HepG2 (cell line): Measurements from ENCODE around the gene KLC4. TPM values are rescaled to one million over a fixed set of nuclear protein-coding genes. Genes with fewer than 3 reads are reported as not detected.

Source experiments
- ARID4A ChIP-seq: sonication (generic); formaldehyde crosslinking; IDR thresholded peaks from 2 replicates; pipeline ENCODE4 v1.5.0; 2020; ENCODE audit warnings: mild to moderate bottlenecking, missing genetic modification reagents, borderline replicate concordance
- FOXJ3 ChIP-seq: sonication (generic); formaldehyde crosslinking; IDR thresholded peaks from 2 replicates; pipeline ENCODE4 v1.4.0; 2020; ENCODE audit warnings: missing genetic modification reagents, mild to moderate bottlenecking, borderline replicate concordance
- GRHL1 ChIP-seq: sonication (generic); formaldehyde crosslinking; conservative IDR thresholded peaks from 2 replicates; pipeline ENCODE4 v1.8.0; 2022; ENCODE audit warnings: missing genetic modification reagents
- HMGA1 ChIP-seq: sonication (generic); formaldehyde crosslinking; conservative IDR thresholded peaks from 2 replicates; pipeline ENCODE4 v1.4.0; 2020; ENCODE audit warnings: missing genetic modification reagents
- HOXD1 ChIP-seq: sonication (generic); formaldehyde crosslinking; IDR thresholded peaks from 2 replicates; pipeline ENCODE4 v1.5.0; 2020; ENCODE audit warnings: missing genetic modification reagents
- NFE2 ChIP-seq: sonication (generic); formaldehyde crosslinking; IDR thresholded peaks from 2 replicates; pipeline ENCODE4 v1.4.0; 2020; ENCODE audit warnings: missing genetic modification reagents
- NPAS2 ChIP-seq: sonication (generic); formaldehyde crosslinking; IDR thresholded peaks from 2 replicates; pipeline ENCODE4 v1.8.0; 2022; ENCODE audit warnings: mild to moderate bottlenecking, missing genetic modification reagents, borderline replicate concordance
- NRL ChIP-seq: sonication (generic); formaldehyde crosslinking; IDR thresholded peaks from 2 replicates; pipeline ENCODE4 v1.5.0; 2020; ENCODE audit warnings: missing genetic modification reagents, mild to moderate bottlenecking, moderate library complexity, borderline replicate concordance
- PHF8 ChIP-seq: sonication (generic); formaldehyde crosslinking; IDR thresholded peaks from 2 replicates; pipeline ENCODE4 v1.5.0; 2020; ENCODE audit warnings: missing genetic modification reagents
- PITX1 ChIP-seq: sonication (generic); formaldehyde crosslinking; IDR thresholded peaks from 2 replicates; pipeline ENCODE4 v1.5.1; 2020; ENCODE audit warnings: mild to moderate bottlenecking, missing genetic modification reagents
- POLR2AphosphoS5 ChIP-seq: IDR thresholded peaks from 2 replicates; pipeline ENCODE4 v1.6.1; 2012; ENCODE audit warnings: low read depth, low read length
- POLR2G ChIP-seq: fragments of 200-400 bp; formaldehyde crosslinking; IDR thresholded peaks from 2 replicates; pipeline ENCODE4 v1.6.1; 2018; ENCODE audit warnings: mild to moderate bottlenecking, low read depth, low read length, moderate library complexity
- SRSF9 ChIP-seq: fragments of 200-400 bp; formaldehyde crosslinking; IDR thresholded peaks from 2 replicates; pipeline ENCODE4 v1.6.1; 2018; ENCODE audit warnings: borderline replicate concordance, mild to moderate bottlenecking, low read depth, low read length; ENCODE audit not compliant: insufficient read depth, poor library complexity, severe bottlenecking
- ZBTB1 ChIP-seq: sonication (generic); formaldehyde crosslinking; IDR thresholded peaks from 2 replicates; pipeline ENCODE4 v1.4.0; 2020; ENCODE audit warnings: missing genetic modification reagents, borderline replicate concordance
- ZBTB38 ChIP-seq: sonication (generic); formaldehyde crosslinking; IDR thresholded peaks from 2 replicates; pipeline ENCODE4 v1.5.1; 2020; ENCODE audit warnings: mild to moderate bottlenecking, missing genetic modification reagents
- ZMAT3 ChIP-seq: sonication (generic); formaldehyde crosslinking; conservative IDR thresholded peaks from 2 replicates; pipeline ENCODE4 v1.7.0; 2021; ENCODE audit warnings: missing genetic modification reagents
- ZNF138 ChIP-seq: sonication (generic); formaldehyde crosslinking; IDR thresholded peaks from 2 replicates; pipeline ENCODE4 v1.5.0; 2020; ENCODE audit warnings: mild to moderate bottlenecking, low read depth, missing genetic modification reagents
- ZNF224 ChIP-seq: sonication (generic); formaldehyde crosslinking; IDR thresholded peaks from 2 replicates; pipeline ENCODE4 v1.5.0; 2020; ENCODE audit warnings: mild to moderate bottlenecking, missing genetic modification reagents
- ZNF282 ChIP-seq: fragments of 450-650 bp; IDR thresholded peaks from 2 replicates; pipeline ENCODE4 v1.6.1; 2018; ENCODE audit not compliant: partially characterized antibody
- ZNF414 ChIP-seq: sonication (generic); formaldehyde crosslinking; IDR thresholded peaks from 2 replicates; pipeline ENCODE4 v1.5.0; 2020; ENCODE audit warnings: missing genetic modification reagents
- ZNF530 ChIP-seq: sonication (generic); formaldehyde crosslinking; IDR thresholded peaks from 2 replicates; pipeline ENCODE4 v1.5.0; 2020; ENCODE audit warnings: low read depth, mild to moderate bottlenecking, missing genetic modification reagents
- ZNF543 ChIP-seq: sonication (generic); formaldehyde crosslinking; IDR thresholded peaks from 2 replicates; pipeline ENCODE4 v1.4.0; 2020; ENCODE audit warnings: mild to moderate bottlenecking, missing genetic modification reagents
- ZNF660 ChIP-seq: sonication (generic); formaldehyde crosslinking; IDR thresholded peaks from 2 replicates; pipeline ENCODE4 v1.5.1; 2020; ENCODE audit warnings: mild to moderate bottlenecking, low read depth, missing genetic modification reagents, borderline replicate concordance
- ZNF788 ChIP-seq: sonication (generic); formaldehyde crosslinking; IDR thresholded peaks from 2 replicates; pipeline ENCODE4 v1.5.0; 2020; ENCODE audit warnings: mild to moderate bottlenecking, missing genetic modification reagents, borderline replicate concordance
- polyA plus RNA-seq, 8 experiments: library from polyadenylated mRNA; depleted of rRNA in 3 of 8; stranded (reverse) in 7 of 8; unstranded in 1 of 8; fragments of >200 nt; fragmentation: Illumina TruSeq in 4 of 8; extraction: Trizol in 4 of 8; gene quantifications; 2 replicates each; pipeline versions ENCODE4 v1.2.1 to v1.2.3, GENCODE V29; 2011 to 2016; ENCODE audit warnings: low read depth in 4 of 8, missing spikeins in 1 of 8, mixed read lengths in 1 of 8; ENCODE audit not compliant: insufficient read depth in 1 of 8
- total RNA-seq, 5 experiments: library from RNA; depleted of rRNA; stranded (reverse); fragments of >200 nt; fragmentation: Illumina TruSeq; extraction: Trizol; gene quantifications; 2 replicates each; pipeline ENCODE4 v1.2.3, GENCODE V29; 2016; ENCODE audit warnings: low read depth in 1 of 5

Gene KLC4
- total and polyA plus RNA-seq, 2 of the 13 experiments (the other 11 are each of a cell fraction or from before 2014, with no cell fraction given) = 45.4 to 70.4 TPM

GRCh38 chr6:43021270-43022047, 38.0 kb upstream of the KLC4 start, which contains the start of gene RRP36 (continued):
- no peak for TF ChIP-seq ZNF282
- TF ChIP-seq PHF8 = peak; percentile 82
- peak; percentile 25; the same call in 1 of the 2 replicates for TF ChIP-seq ZNF788
- TF ChIP-seq SRSF9 = no peak
- peak; percentile 81 for TF ChIP-seq ARID4A (CRISPR knock-in tag)
- TF ChIP-seq ZNF660 (CRISPR knock-in tag) = no peak
- no peak for TF ChIP-seq GRHL1
- TF ChIP-seq ZNF530 (CRISPR knock-in tag) = no peak
- TF ChIP-seq POLR2G = peak; percentile 95
- no peak for TF ChIP-seq PITX1 (CRISPR knock-in tag)
- TF ChIP-seq NRL (CRISPR knock-in tag) = peak; percentile 41; the same call in 1 of the 2 replicates
- TF ChIP-seq ZNF138 (CRISPR knock-in tag) = no peak
- 0 out of 2 replicates have a peak, but pooled peaks have one; percentile 36 for TF ChIP-seq ZNF224
- TF ChIP-seq ZMAT3 (CRISPR knock-in tag) = peak; percentile 60; the same call in 1 of the 2 replicates
- peak; percentile 40; the same call in 1 of the 2 replicates for TF ChIP-seq FOXJ3 (CRISPR knock-in tag)
- no peak for TF ChIP-seq ZNF543 (CRISPR knock-in tag)
- no peak for TF ChIP-seq NFE2 (CRISPR knock-in tag)
- no peak for TF ChIP-seq NPAS2 (CRISPR knock-in tag)
- peak; percentile 81 for TF ChIP-seq POLR2AphosphoS5
- peak; percentile 87; the same call in 1 of the 2 replicates for TF ChIP-seq ZNF414
- peak; percentile 87; the same call in 1 of the 2 replicates for TF ChIP-seq HOXD1 (CRISPR knock-in tag)
- peak; percentile 60 for TF ChIP-seq ZBTB38 (CRISPR knock-in tag)
- no peak for TF ChIP-seq ZBTB1 (CRISPR knock-in tag)
- TF ChIP-seq HMGA1 (CRISPR knock-in tag) = no peak
